ENCODE results near the gene TUBG2.

DNA sequence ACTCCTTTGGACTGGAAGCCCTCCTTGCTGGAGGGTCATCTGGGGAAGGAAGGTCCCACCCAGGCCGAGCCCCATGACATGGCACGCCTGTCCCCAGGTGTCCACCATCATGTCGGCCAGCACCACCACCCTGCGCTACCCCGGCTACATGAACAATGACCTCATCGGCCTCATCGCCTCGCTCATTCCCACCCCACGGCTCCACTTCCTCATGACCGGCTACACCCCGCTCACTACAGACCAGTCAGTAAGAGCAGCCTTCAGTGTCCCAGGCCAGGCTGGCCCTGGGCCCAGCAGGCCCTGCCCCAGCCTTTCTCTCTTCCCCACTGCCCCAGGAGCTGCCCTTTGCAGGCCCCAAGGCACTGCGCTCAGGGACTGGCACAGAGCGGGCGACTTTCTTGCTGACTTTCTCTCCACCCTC lies 6.5 kb downstream of the TUBG2 start:
- TF ChIP-seq, protein P1, sequence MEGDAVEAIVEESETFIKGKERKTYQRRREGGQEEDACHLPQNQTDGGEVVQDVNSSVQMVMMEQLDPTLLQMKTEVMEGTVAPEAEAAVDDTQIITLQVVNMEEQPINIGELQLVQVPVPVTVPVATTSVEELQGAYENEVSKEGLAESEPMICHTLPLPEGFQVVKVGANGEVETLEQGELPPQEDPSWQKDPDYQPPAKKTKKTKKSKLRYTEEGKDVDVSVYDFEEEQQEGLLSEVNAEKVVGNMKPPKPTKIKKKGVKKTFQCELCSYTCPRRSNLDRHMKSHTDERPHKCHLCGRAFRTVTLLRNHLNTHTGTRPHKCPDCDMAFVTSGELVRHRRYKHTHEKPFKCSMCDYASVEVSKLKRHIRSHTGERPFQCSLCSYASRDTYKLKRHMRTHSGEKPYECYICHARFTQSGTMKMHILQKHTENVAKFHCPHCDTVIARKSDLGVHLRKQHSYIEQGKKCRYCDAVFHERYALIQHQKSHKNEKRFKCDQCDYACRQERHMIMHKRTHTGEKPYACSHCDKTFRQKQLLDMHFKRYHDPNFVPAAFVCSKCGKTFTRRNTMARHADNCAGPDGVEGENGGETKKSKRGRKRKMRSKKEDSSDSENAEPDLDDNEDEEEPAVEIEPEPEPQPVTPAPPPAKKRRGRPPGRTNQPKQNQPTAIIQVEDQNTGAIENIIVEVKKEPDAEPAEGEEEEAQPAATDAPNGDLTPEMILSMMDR (IDR thresholded peaks at IDR 0.05; ENCODE audit: control extremely low read depth in 1 of 3, insufficient read depth in 1 of 3, low read depth in 1 of 3, low read length in 3 of 3), result no peak
- TF ChIP-seq CREB1 (IDR thresholded peaks at IDR 0.05) (no peak), BCL11A (IDR thresholded peaks at IDR 0.05; ENCODE audit: low read depth in 2 of 2, low read length in 2 of 2) (no peak), RXRA (IDR thresholded peaks at IDR 0.05; ENCODE audit: insufficient read depth, low read depth, low read length) (no peak), CBX5 (IDR thresholded peaks at IDR 0.05; ENCODE audit: low read depth, low read length) (no peak), POLR2A (IDR thresholded peaks at IDR 0.05; ENCODE audit: control extremely low read depth in 1 of 2, low read depth in 2 of 2, low read length in 2 of 2) (no peak)
